Neural progenitor cell (in vitro differentiated cells): ENCODE results near the gene SH3BP5L. TPM values are rescaled to one million over a fixed set of nuclear protein-coding genes. Genes with fewer than 3 reads are reported as not detected.
"Not testable (repeated sequence)": the region's sequence is repeated elsewhere in the genome, so short reads cannot be mapped to it uniquely, and the experiment has no call there.

Experiments used
- DNase-seq: peaks from one replicate; pipeline ENCODE4 v3.0.0-alpha.2; 2016; ENCODE audit warnings: low spot score
- H2AFZ ChIP-seq: fragments of 200-600 bp; sonication (generic); replicated peaks from 2 replicates; pipeline ENCODE4 v1.6.1; 2016; ENCODE audit warnings: antibody characterized with exemption
- H3F3A ChIP-seq: fragments of 200-600 bp; sonication (generic); 2 replicates; pipeline ENCODE4 v1.6.1; 2016; ENCODE audit warnings: antibody characterized with exemption, low read depth
- H3K27ac ChIP-seq: fragments of 200-600 bp; sonication (generic); 2 replicates; pipeline ENCODE4 v1.5.1; 2016; ENCODE audit warnings: mild to moderate bottlenecking
- H3K27me3 ChIP-seq: fragments of 200-600 bp; sonication (generic); 2 replicates; pipeline ENCODE4 v1.6.1; 2016; ENCODE audit warnings: mild to moderate bottlenecking, moderate library complexity
- H3K36me3 ChIP-seq: fragments of 200-600 bp; sonication (generic); 2 replicates; pipeline ENCODE4 v1.5.1; 2016
- H3K4me1 ChIP-seq: fragments of 200-600 bp; sonication (generic); 2 replicates; pipeline ENCODE4 v1.6.1; 2016; ENCODE audit warnings: mixed run types
- H3K4me2 ChIP-seq: fragments of 200-600 bp; sonication (generic); 2 replicates; pipeline ENCODE4 v1.6.1; 2016
- H3K4me3 ChIP-seq: fragments of 200-600 bp; sonication (generic); 2 replicates; pipeline ENCODE4 v1.5.1; 2016
- H3K79me2 ChIP-seq: fragments of 200-600 bp; sonication (generic); 2 replicates; pipeline ENCODE4 v1.6.1; 2016; ENCODE audit warnings: low read depth
- H3K9ac ChIP-seq: fragments of 200-600 bp; sonication (generic); 2 replicates; pipeline ENCODE4 v1.6.1; 2016
- H3K9me3 ChIP-seq: fragments of 200-600 bp; sonication (generic); 2 replicates; pipeline ENCODE4 v1.5.1; 2016; ENCODE audit warnings: low read depth
- H4K20me1 ChIP-seq: fragments of 200-600 bp; sonication (generic); 2 replicates; pipeline ENCODE4 v1.6.1; 2016; ENCODE audit warnings: low read depth
- H3K27ac Mint-ChIP-seq: 3 replicates; pipeline ENCODE4 v1.8.0; 2021; ENCODE audit warnings: mixed read lengths
- H3K27me3 Mint-ChIP-seq: 2 replicates; pipeline ENCODE4 v1.8.0; 2022; ENCODE audit warnings: low read depth, mild to moderate bottlenecking, inconsistent platforms, moderate library complexity, mixed read lengths; ENCODE audit not compliant: insufficient read depth
- H3K36me3 Mint-ChIP-seq: 3 replicates; pipeline ENCODE4 v1.8.0; 2021; ENCODE audit warnings: mixed read lengths
- H3K4me1 Mint-ChIP-seq: 3 replicates; pipeline ENCODE4 v1.8.0; 2021; ENCODE audit warnings: mixed read lengths
- H3K4me3 Mint-ChIP-seq: 3 replicates; pipeline ENCODE4 v1.8.0; 2021; ENCODE audit warnings: mild to moderate bottlenecking, moderate library complexity, mixed read lengths
- H3K9me3 Mint-ChIP-seq: 3 replicates; pipeline ENCODE4 v1.8.0; 2020; ENCODE audit warnings: mixed read lengths
- CTCF ChIP-seq: fragments of 200-600 bp; sonication (generic); IDR thresholded peaks from 2 replicates; pipeline ENCODE4 v1.5.1; 2017; ENCODE audit warnings: antibody characterized with exemption, mild to moderate bottlenecking
- EZH2 ChIP-seq: fragments of 200-600 bp; sonication (generic); IDR thresholded peaks from 2 replicates; pipeline ENCODE4 v1.6.1; 2017; ENCODE audit warnings: antibody characterized with exemption, mild to moderate bottlenecking, moderate library complexity
- EZH2phosphoT487 ChIP-seq: fragments of 200-600 bp; sonication (generic); IDR thresholded peaks from 2 replicates; pipeline ENCODE4 v1.6.1; 2017; ENCODE audit warnings: antibody characterized with exemption
- total RNA-seq: library from RNA; depleted of rRNA; stranded (reverse); fragments of >200 nt; gene quantifications from 2 replicates; pipeline ENCODE4 v1.2.3, GENCODE V29; 2015; ENCODE audit warnings: low replicate concordance

The SH3BP5L gene
- total RNA-seq, 1 donor from 2014 or later: 9.6 TPM

DNA sequence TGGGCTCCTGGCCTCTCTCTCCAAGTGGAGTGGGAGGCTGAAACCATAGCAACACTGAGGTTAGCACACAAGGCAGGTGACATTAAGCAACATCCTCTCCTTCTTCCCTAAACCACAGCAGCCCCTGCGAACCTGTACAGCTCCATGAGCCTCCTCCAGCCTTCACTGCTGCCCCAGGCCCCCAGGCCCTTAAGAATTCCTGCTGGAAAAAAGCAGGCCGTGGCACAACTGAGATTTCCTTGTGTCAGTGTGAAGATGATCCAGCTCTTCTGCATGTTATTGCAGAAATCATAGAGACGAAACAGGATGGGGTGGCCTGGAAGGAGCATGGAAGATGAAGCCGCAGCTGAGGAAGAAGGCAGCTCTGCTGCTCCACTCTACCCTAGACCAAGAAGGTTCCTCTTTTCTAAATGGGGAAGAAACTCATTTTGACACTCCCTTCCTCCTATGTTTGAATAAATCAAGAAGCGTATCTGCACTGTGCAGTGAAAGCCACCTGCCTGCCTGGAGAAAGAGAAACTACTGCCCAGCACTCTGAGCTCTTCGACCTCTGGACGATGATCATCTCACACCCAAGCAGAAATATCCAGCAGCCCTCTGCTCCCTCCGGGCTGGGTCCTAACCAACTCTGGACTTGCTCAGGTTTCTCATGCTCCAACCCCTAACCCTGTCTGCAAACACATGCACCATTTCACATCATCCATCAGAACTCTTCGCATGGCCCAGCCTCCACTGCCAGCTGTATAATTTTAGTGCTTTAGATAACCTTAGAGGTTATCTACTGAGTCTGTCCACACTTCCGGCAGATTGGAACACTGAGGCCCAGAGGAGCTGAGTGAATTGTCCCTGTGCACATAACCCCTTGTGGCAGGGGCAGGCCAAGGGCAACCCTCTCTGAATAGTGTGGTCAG, 20.7 kb downstream of the SH3BP5L start:
- Mint-ChIP-seq H3K4me3 (no peak overlapping the region), H3K27me3 (peaks cover 4% of the 10 kb centered on the region), H3K36me3 (no peaks in the 10 kb centered on the region), H3K9me3 (peaks cover 2% of the 10 kb centered on the region), H3K4me1 (no peaks in the 10 kb centered on the region), H3K27ac (no peak overlapping the region)
- no peak overlapping the region for H3K4me2 ChIP-seq
- TF ChIP-seq EZH2 (no peak), EZH2phosphoT487 (no peak), CTCF (no peak)
- H3K79me2 ChIP-seq: no peaks in the 10 kb centered on the region
- H3K4me1 ChIP-seq: no peaks in the 10 kb centered on the region
- H3K27me3 ChIP-seq: no peaks in the 10 kb centered on the region
- H3K27ac ChIP-seq: no peak overlapping the region
- H3K4me3 ChIP-seq: no peak overlapping the region
- H3F3A ChIP-seq: no peaks in the 10 kb centered on the region
- no peaks in the 10 kb centered on the region for H3K36me3 ChIP-seq
- no peak for DNase-seq
- H3K9me3 ChIP-seq: peaks cover 11% of the 10 kb centered on the region
- H3K9ac ChIP-seq: no peak overlapping the region
- H2AFZ ChIP-seq: no peak overlapping the region
- no peaks in the 10 kb centered on the region for H4K20me1 ChIP-seq

- H3K36me3 ChIP-seq, H3K4me3 Mint-ChIP-seq, H2AFZ ChIP-seq, H3K27me3 ChIP-seq, H3K27ac Mint-ChIP-seq, H3F3A ChIP-seq, H3K4me1 ChIP-seq, H3K9ac ChIP-seq, H3K4me3 ChIP-seq, H3K79me2 ChIP-seq, H3K36me3 Mint-ChIP-seq, DNase-seq, H4K20me1 ChIP-seq, H3K9me3 Mint-ChIP-seq, H3K4me2 ChIP-seq, H3K27me3 Mint-ChIP-seq, H3K27ac ChIP-seq, H3K4me1 Mint-ChIP-seq: not testable (repeated sequence)
- H3K9me3 ChIP-seq: peaks cover 12% of the 10 kb centered on the region
These were observed 22.2 kb downstream of the SH3BP5L start for GRCh38 chr1:248803501-248803900.

DNA sequence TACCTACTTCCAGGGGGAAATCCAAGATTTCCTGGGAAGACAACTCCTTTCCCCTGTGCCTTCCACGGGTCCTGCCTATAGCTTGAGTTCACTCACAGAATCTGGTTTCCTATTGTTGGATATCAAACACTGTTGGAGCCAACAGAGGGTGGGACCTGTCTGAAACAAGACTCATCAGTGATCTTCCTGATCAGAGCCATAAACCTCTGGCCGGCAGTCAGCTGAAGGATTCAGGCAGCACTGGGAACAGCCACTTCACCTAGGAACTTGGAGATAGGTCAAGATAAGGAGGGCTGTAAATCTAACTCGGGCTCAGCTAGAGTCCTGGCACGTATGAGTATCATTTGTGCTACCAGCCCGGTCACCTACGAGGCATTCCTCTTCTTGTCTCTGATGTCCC, 23.3 kb downstream of the SH3BP5L start:
- Histone ChIP-seq H3K79me2 (no peaks in the 10 kb centered on the region), H3K27me3 (no peaks in the 10 kb centered on the region), H3K9me3 (peaks cover 12% of the 10 kb centered on the region), H3K4me1 (no peaks in the 10 kb centered on the region), H4K20me1 (no peaks in the 10 kb centered on the region), H3K4me3 (no peak overlapping the region), H3K4me2 (no peak overlapping the region), H2AFZ (no peak overlapping the region), H3F3A (no peaks in the 10 kb centered on the region), H3K9ac (no peak overlapping the region), H3K27ac (no peak overlapping the region), H3K36me3 (no peaks in the 10 kb centered on the region)
- DNase-seq: no peak
- no peak overlapping the region for H3K27ac Mint-ChIP-seq
- no peaks in the 10 kb centered on the region for H3K4me1 Mint-ChIP-seq
- TF ChIP-seq CTCF (no peak), EZH2phosphoT487 (no peak), EZH2 (no peak)
- H3K27me3 Mint-ChIP-seq: peaks cover 4% of the 10 kb centered on the region
- peaks cover 2% of the 10 kb centered on the region for H3K9me3 Mint-ChIP-seq
- H3K36me3 Mint-ChIP-seq: no peaks in the 10 kb centered on the region
- no peak overlapping the region for H3K4me3 Mint-ChIP-seq

DNA sequence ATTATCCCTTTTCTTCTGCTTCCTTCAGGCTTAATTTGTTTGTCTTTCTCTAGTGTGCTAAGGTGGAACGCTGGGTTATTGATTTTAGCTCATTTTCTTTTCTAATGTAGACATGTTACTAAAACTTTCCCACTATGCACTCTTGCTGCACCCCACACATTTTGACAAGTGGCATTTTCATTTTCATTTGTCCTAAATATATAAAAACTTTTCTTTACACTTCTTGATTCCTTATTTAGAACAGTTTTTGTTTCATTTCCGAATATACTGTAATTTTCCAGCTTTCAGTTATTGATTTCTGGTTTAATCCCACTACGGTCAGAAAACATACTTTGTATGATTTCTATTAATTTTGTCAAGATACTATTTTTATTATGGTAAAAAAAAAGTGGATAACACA, 25.3 kb downstream of the SH3BP5L start:
- Histone ChIP-seq H3K27ac (no peak overlapping the region), H3K4me1 (no peaks in the 10 kb centered on the region), H2AFZ (no peak overlapping the region), H3K9ac (no peak overlapping the region), H3K27me3 (no peaks in the 10 kb centered on the region), H3K9me3 (peaks cover 12% of the 10 kb centered on the region), H3K36me3 (no peaks in the 10 kb centered on the region), H3K79me2 (no peaks in the 10 kb centered on the region), H3F3A (no peaks in the 10 kb centered on the region), H4K20me1 (no peaks in the 10 kb centered on the region), H3K4me3 (no peak overlapping the region), H3K4me2 (no peak overlapping the region)
- peaks cover 6% of the 10 kb centered on the region for H3K27me3 Mint-ChIP-seq
- no peak overlapping the region for H3K4me3 Mint-ChIP-seq
- no peak for DNase-seq
- no peaks in the 10 kb centered on the region for H3K4me1 Mint-ChIP-seq
- H3K36me3 Mint-ChIP-seq: no peaks in the 10 kb centered on the region
- TF ChIP-seq CTCF (no peak), EZH2 (no peak), EZH2phosphoT487 (no peak)
- no peak overlapping the region for H3K27ac Mint-ChIP-seq
- peaks cover 5% of the 10 kb centered on the region for H3K9me3 Mint-ChIP-seq
